Nephron (organoid): ENCODE data around the gene ATF6B.

Experiments used
- H3K27ac Mint-ChIP-seq, 3 experiments: 2 replicates each; pipeline ENCODE4 v1.8.0; 2020; ENCODE audit warnings: mixed read lengths in 3 of 3, mild to moderate bottlenecking in 2 of 3, moderate library complexity in 1 of 3
- H3K27me3 Mint-ChIP-seq: 2 replicates; pipeline ENCODE4 v1.8.0; 2021; ENCODE audit warnings: low read depth, mild to moderate bottlenecking, moderate library complexity, mixed read lengths
- H3K36me3 Mint-ChIP-seq: 2 replicates; pipeline ENCODE4 v1.8.0; 2020; ENCODE audit warnings: low read depth, mixed read lengths
- H3K4me1 Mint-ChIP-seq: 2 replicates; pipeline ENCODE4 v1.8.0; 2020; ENCODE audit warnings: mixed read lengths
- H3K4me3 Mint-ChIP-seq, 3 experiments: 2 replicates each; pipeline ENCODE4 v1.8.0; 2020; ENCODE audit warnings: mild to moderate bottlenecking in 3 of 3, mixed read lengths in 3 of 3, moderate library complexity in 2 of 3
- H3K9me3 Mint-ChIP-seq: 2 replicates; pipeline ENCODE4 v1.8.0; 2020; ENCODE audit warnings: mixed read lengths
- CTCF ChIP-seq, 3 experiments: fragments of 200-600 bp; sonication (generic); IDR thresholded peaks; one replicate each; pipeline ENCODE4 v1.5.0; 2021; ENCODE audit warnings: antibody characterized with exemption in 3 of 3; ENCODE audit not compliant: unreplicated experiment in 3 of 3

ATF6B gene

GRCh38 chr6:32082478-32082877 is 45.6 kb downstream of the ATF6B start:
- Mint-ChIP-seq H3K27ac (peak overlapping the region; percentile 42 to 79 (median 62)), H3K36me3 (no peaks in the 10 kb centered on the region), H3K4me1 (peaks cover 50% of the 10 kb centered on the region), H3K9me3 (no peaks in the 10 kb centered on the region), H3K27me3 (peaks cover 27% of the 10 kb centered on the region), H3K4me3 (no peak overlapping the region)
- TF ChIP-seq CTCF (IDR thresholded peaks at IDR 0.05; ENCODE audit: unreplicated experiment in 3 of 3) = no peak

- Mint-ChIP-seq H3K4me3 (peak overlapping the region in 2 of 3 experiments; percentile 4 to 49), H3K9me3 (no peaks in the 10 kb centered on the region), H3K27ac (peak overlapping the region in 2 of 3 experiments; percentile 79), H3K27me3 (peaks cover 19% of the 10 kb centered on the region), H3K4me1 (peaks cover 51% of the 10 kb centered on the region), H3K36me3 (no peaks in the 10 kb centered on the region)
- no peak for TF ChIP-seq CTCF (IDR thresholded peaks at IDR 0.05; ENCODE audit: unreplicated experiment in 3 of 3)
These were observed 46.7 kb downstream of the ATF6B start for GRCh38 chr6:32081168-32081990.

- Mint-ChIP-seq H3K4me1 (peaks cover 64% of the 10 kb centered on the region), H3K4me3 (no peak overlapping the region), H3K9me3 (no peaks in the 10 kb centered on the region), H3K27me3 (peaks cover 11% of the 10 kb centered on the region), H3K36me3 (no peaks in the 10 kb centered on the region), H3K27ac (peak overlapping the region; percentile 60 to 79 (median 73))
- TF ChIP-seq CTCF (IDR thresholded peaks at IDR 0.05; ENCODE audit: unreplicated experiment in 3 of 3) = no peak
These were observed 48.3 kb downstream of the ATF6B start for GRCh38 chr6:32079566-32080290.

- H3K9me3 Mint-ChIP-seq = no peaks in the 10 kb centered on the region
- peaks cover 7% of the 10 kb centered on the region for H3K27me3 Mint-ChIP-seq
- H3K4me3 Mint-ChIP-seq = peak overlapping the region in 1 of 3 experiments; percentile 45
- TF ChIP-seq CTCF (IDR thresholded peaks at IDR 0.05; ENCODE audit: unreplicated experiment in 3 of 3) = no peak
- H3K27ac Mint-ChIP-seq = peak overlapping the region; percentile 74 to 93 (median 78)
- H3K4me1 Mint-ChIP-seq = peaks cover 70% of the 10 kb centered on the region
- H3K36me3 Mint-ChIP-seq = no peaks in the 10 kb centered on the region
These were observed 51.7 kb downstream of the ATF6B start for GRCh38 chr6:32076321-32076809.

GRCh38 chr6:32075781-32076180 is 52.3 kb downstream of the ATF6B start:
- H3K4me3 Mint-ChIP-seq = peak overlapping the region in 1 of 3 experiments; percentile 45
- H3K36me3 Mint-ChIP-seq = no peaks in the 10 kb centered on the region
- peaks cover 3% of the 10 kb centered on the region for H3K27me3 Mint-ChIP-seq
- peak overlapping the region; percentile 74 to 93 (median 78) for H3K27ac Mint-ChIP-seq
- peaks cover 69% of the 10 kb centered on the region for H3K4me1 Mint-ChIP-seq
- no peaks in the 10 kb centered on the region for H3K9me3 Mint-ChIP-seq
- no peak for TF ChIP-seq CTCF (IDR thresholded peaks at IDR 0.05; ENCODE audit: unreplicated experiment in 3 of 3)
